ENCODE measurements around the gene MED27. TPM values are rescaled to one million over a fixed set of nuclear protein-coding genes. Genes with fewer than 3 reads are reported as not detected.

Gene MED27
- total and polyA plus RNA-seq, 8 donors = 0.87 to 21.9 (median 12.7) TPM

DNA sequence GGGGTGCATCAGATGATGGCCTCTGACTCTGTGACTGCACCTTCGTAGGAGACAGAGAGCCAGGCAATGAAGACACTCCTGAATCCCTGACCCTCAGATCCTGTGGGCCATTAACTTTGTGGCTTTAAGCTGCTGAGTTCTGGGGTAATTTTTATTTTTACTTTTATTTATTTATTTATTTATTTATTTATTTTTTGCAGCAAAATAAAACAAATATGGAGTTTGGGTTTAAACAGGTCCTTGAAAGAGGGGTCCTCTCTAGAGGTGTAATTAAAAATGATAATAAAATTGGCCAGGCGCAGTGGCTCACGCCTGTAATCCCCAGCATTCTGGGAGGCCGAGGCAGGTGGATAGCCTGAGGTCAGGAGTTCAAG is 234.9 kb downstream of the MED27 start:
- Histone ChIP-seq H3K27ac (no peak overlapping the region), H3K9me3 (no peaks in the 10 kb centered on the region), H3K36me3 (no peaks in the 10 kb centered on the region), H3K4me1 (no peaks in the 10 kb centered on the region), H3K4me3 (no peak overlapping the region), H3K27me3 (peaks cover 2 to 32% (median 3%) of the 10 kb centered on the region in 3 donors)
- intact Hi-C loops (cut with DNase I; ENCODE audit: low total_unique reads) = no loop called here
- DNase-seq = no peak
- TF ChIP-seq, protein P1, sequence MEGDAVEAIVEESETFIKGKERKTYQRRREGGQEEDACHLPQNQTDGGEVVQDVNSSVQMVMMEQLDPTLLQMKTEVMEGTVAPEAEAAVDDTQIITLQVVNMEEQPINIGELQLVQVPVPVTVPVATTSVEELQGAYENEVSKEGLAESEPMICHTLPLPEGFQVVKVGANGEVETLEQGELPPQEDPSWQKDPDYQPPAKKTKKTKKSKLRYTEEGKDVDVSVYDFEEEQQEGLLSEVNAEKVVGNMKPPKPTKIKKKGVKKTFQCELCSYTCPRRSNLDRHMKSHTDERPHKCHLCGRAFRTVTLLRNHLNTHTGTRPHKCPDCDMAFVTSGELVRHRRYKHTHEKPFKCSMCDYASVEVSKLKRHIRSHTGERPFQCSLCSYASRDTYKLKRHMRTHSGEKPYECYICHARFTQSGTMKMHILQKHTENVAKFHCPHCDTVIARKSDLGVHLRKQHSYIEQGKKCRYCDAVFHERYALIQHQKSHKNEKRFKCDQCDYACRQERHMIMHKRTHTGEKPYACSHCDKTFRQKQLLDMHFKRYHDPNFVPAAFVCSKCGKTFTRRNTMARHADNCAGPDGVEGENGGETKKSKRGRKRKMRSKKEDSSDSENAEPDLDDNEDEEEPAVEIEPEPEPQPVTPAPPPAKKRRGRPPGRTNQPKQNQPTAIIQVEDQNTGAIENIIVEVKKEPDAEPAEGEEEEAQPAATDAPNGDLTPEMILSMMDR (IDR thresholded peaks at IDR 0.05) = no peak
- TF ChIP-seq POLR2A (IDR thresholded peaks at IDR 0.05) = no peak
- TF ChIP-seq POLR2AphosphoS5 (IDR thresholded peaks at IDR 0.05) = no peak
- no peak for TF ChIP-seq EP300 (IDR thresholded peaks at IDR 0.05)
- WGBS, 5 donors = 90 to 95% (median 93%) methylated on average over 4 of the region's 4 CpGs

DNA sequence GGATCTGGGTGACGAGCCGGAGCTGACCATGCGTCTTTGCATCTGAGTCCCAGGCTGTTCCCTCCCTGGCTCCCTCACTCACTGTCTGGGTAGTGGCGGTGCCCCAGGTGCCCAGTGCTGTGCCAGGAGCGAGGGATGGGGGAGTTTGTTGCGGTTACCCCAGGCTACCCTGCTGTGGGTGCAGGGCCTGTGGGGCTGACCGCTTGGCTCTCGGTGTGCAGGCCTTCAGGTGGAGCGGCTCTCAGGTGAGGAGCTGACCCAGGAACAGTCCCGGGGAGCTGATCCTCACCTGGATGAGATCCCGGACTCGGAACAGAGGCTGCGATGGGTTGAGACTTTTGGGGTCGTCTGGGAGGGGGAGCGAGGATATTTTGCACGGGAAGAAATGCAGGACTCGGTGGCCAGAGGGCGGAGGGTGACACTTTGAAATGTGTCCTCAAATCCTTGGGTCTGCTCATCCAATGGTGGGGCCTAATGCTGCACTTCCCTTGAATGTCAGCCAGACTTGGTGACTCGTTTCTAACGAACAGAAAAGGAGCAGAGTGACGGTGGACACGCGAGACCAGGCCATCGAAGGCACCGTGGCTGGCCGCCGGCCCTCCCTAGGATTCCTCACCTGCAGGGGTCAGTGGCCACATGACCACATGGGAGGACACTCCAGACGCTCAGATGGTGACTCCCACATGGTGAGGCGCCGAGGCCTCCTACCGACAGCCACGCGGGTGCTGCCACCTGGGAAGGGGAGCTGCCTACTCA is 235.5 kb downstream of the MED27 start:
- TF ChIP-seq, protein P1 (IDR thresholded peaks at IDR 0.05) = no peak
- TF ChIP-seq EP300 (IDR thresholded peaks at IDR 0.05) = no peak

DNA sequence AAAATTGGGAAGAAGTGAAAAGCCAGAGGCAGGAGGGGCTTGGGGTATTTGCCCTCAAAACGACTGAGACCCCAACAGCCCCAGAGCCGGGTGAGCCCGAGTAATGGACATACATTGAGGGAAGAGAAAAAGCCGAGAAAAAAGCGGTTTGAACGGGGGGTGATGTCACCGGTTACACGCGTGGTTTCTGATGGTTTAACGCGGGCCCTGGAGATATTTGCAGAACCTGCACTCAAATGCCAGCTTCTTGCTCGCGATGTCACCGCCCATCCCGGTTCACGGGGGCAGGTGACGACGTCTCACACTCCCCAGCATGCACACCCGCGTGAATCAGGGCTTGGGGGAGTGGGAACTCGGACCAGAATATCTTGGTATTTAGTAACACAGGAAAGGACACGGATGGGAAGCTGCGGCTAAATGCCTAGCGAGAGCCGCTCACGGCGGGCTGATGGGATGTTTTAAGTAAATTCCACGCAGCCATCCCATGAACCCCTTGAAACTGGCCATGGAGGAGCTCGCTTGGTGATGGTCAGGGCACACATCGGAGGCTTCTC is 237.8 kb downstream of the MED27 start:
- no peak overlapping the region for H3K4me3 ChIP-seq
- H3K9me3 ChIP-seq = no peaks in the 10 kb centered on the region
- peaks cover 3 to 49% (median 5%) of the 10 kb centered on the region in 3 donors for H3K27me3 ChIP-seq
- no peaks in the 10 kb centered on the region for H3K36me3 ChIP-seq
- TF ChIP-seq EP300 (IDR thresholded peaks at IDR 0.05) (no peak), POLR2AphosphoS5 (IDR thresholded peaks at IDR 0.05) (no peak), POLR2A (IDR thresholded peaks at IDR 0.05) (no peak)
- TF ChIP-seq, protein P1 (IDR thresholded peaks at IDR 0.05) = no peak
- H3K27ac ChIP-seq = no peak overlapping the region
- no peaks in the 10 kb centered on the region for H3K4me1 ChIP-seq
- no peak for DNase-seq
- WGBS, 5 donors = 74 to 83% (median 82%) methylated on average over 29 to 30 of the region's 30 CpGs
- intact Hi-C loops (cut with DNase I; ENCODE audit: low total_unique reads) = no loop called here

More for the DNA sequence above, 235.5 kb downstream of the MED27 start:
- Histone ChIP-seq H3K9me3 (no peaks in the 10 kb centered on the region), H3K4me3 (no peak overlapping the region), H3K27ac (no peak overlapping the region), H3K4me1 (no peaks in the 10 kb centered on the region), H3K36me3 (no peaks in the 10 kb centered on the region), H3K27me3 (peaks cover 2 to 35% (median 3%) of the 10 kb centered on the region in 3 donors)
- no peak for DNase-seq
- intact Hi-C loops (cut with DNase I; ENCODE audit: low total_unique reads) = no loop called here
- 86 to 91% (median 91%) methylated on average over 27 to 33 of the region's 33 CpGs for WGBS, 5 donors

DNA sequence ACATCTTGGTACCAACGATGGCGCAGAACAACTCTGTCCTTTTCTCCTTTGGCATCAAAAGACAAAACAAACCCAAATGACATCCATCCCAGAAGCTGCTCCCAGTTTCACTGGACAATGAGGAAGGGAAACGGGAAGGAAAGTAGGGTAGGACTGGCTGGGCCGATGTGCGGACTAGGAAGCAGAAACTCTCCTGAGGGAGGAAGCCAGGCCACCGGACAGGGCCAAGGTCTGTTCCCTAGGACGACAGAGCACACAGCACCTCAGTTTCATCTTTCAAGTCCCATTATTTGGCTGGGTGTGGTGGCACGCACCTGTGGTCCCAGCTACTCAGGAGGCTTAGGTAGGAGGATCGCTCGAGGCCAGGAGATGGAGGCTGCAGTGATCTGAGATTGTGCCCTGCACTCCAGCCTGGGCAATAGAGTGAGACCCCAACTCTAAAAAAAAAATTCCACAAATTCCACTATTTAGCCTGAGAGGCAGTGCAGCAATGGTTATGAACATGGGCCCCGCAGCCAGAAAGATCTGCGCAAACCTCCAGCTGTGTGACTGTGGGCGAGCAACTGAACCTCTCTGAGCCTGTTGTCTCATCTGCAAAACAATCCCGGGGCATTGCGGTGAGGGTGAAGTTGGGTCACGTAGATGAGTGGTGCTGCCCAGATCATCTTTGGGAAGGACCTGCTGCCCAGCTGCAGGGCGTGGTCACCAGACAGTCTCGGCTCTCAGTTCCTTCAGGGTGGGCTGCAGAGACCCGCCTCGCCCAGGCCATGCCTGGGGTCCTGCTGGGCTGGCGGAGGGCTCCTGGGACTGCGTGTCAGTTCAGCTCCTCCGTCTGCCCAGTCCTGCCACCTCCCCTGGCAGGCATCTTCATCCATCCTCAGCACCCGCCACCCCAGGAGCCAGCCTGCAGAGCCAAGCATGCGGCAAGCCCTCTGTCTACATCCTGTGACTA is 238.6 kb downstream of the MED27 start:
- Histone ChIP-seq H3K4me3 (no peak overlapping the region), H3K27me3 (peaks cover 3 to 46% (median 4%) of the 10 kb centered on the region in 3 donors), H3K4me1 (no peaks in the 10 kb centered on the region), H3K27ac (no peak overlapping the region), H3K36me3 (no peaks in the 10 kb centered on the region), H3K9me3 (no peaks in the 10 kb centered on the region)
- TF ChIP-seq POLR2A (IDR thresholded peaks at IDR 0.05) (no peak), POLR2AphosphoS5 (IDR thresholded peaks at IDR 0.05) (no peak), EP300 (IDR thresholded peaks at IDR 0.05) (no peak)
- TF ChIP-seq, protein P1 (IDR thresholded peaks at IDR 0.05) = no peak
- intact Hi-C loops (cut with DNase I; ENCODE audit: low total_unique reads) = no loop called here
- DNase-seq = no peak
- WGBS, 5 donors = 87 to 90% (median 89%) methylated on average over 20 to 25 of the region's 25 CpGs
